Ammon's horn (tissue), 1 donor: ENCODE measurements around the gene PDE6C.

Experiments used
- DNase-seq: peaks from one replicate; pipeline ENCODE4 v3.0.0-alpha.2; 2016; ENCODE audit warnings: low spot score

PDE6C gene

GRCh38 chr10:93703066-93703465 is 90.7 kb downstream of the PDE6C start:
- DNase-seq: peak; percentile 60

GRCh38 chr10:93703841-93704240 is 91.5 kb downstream of the PDE6C start:
- no peak for DNase-seq

GRCh38 chr10:93704451-93704850 is 92.1 kb downstream of the PDE6C start:
- DNase-seq: no peak

GRCh38 chr10:93707623-93708022 is 95.3 kb downstream of the PDE6C start:
- no peak for DNase-seq

GRCh38 chr10:93710333-93710909 is 98.1 kb downstream of the PDE6C start:
- no peak for DNase-seq

GRCh38 chr10:93711891-93712290 is 99.6 kb downstream of the PDE6C start:
- DNase-seq: no peak

- peak; percentile 35 for DNase-seq
Measured at GRCh38 chr10:93712593-93712992, 100.3 kb downstream of the PDE6C start.

- DNase-seq: no peak
Measured at GRCh38 chr10:93715345-93715744, 103.0 kb downstream of the PDE6C start.
